ENCODE results near the gene SESN1.

- TF ChIP-seq CTCF (conservative IDR thresholded peaks at IDR 0.05; ENCODE audit: low read length) (no peak), EZH2phosphoT487 (IDR thresholded peaks at IDR 0.05; ENCODE audit: borderline replicate concordance) (no peak)
These were observed 66.2 kb downstream of the SESN1 start for GRCh38 chr6:109028439-109028838.
